ENCODE measurements around the gene PSMD9. TPM values are rescaled to one million over a fixed set of nuclear protein-coding genes. Genes with fewer than 3 reads are reported as not detected.

The PSMD9 gene
- total RNA-seq, 1 experiment from 2014 or later, result 61.2 TPM

DNA sequence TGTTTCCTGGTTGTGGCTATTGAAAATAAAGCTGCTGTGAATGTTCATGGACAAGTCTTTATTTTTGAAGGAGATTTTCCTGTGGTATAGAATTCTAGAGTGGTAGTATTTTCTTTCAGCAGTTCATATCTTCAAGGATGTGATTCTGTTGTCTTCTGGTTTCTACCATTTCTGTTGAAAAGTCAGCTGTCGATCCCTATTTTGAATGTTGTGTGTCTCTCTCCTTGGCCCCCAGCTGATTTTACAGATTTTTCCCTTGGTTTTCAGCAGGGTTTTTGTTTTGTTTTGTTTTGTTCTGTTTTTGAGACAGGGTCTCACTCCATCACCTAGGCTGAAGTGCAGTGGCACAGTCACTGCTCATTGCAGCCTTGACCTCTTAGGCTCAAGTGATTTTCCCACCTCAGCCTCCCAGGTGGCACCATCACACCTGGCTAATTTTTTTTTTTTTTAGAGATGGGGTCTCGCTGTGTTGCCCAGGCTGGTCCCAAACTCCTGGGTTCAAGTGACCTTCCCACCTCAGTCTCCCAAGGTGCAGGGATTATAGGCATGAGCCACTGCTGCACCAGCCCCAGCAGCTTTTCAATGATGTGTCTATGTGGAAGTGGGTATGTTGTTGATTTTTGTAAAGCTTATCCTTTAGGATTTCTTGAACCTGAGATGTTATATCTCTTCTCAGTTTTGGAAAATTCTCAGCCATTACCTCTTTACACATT lies 57.9 kb downstream of the PSMD9 start:
- Histone ChIP-seq H3K4me3 (ENCODE audit: insufficient read depth, low read depth, low read length) (no peak overlapping the region), H3K27me3 (ENCODE audit: control insufficient read depth, insufficient read depth, low read length) (no peaks in the 10 kb centered on the region), H3K36me3 (replicated peaks; ENCODE audit: control insufficient read depth, insufficient read depth, low read length) (no peaks in the 10 kb centered on the region)
- no peak for DNase-seq

DNA sequence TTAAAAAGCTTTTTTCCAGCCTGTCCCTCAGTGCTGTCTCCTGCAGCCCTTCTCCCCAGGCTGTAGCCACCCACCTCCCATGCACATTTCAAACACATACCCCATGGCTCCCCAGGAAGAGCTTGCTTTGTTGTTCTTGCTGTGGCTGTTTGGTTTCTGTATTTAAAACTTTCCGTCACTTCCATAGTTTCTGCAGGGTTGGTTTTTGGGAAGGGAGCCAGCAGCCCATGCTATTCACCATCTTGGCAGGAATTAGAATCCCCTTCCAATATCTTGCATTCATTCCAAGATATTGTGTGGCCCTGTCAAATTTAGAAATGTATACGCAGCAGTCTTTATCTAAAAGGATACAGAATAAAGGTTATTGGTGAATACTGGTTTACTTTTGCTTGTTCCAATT lies 59.4 kb downstream of the PSMD9 start:
- no peaks in the 10 kb centered on the region for H3K27me3 ChIP-seq (ENCODE audit: control insufficient read depth, insufficient read depth, low read length)
- no peak for DNase-seq
- H3K4me3 ChIP-seq (ENCODE audit: insufficient read depth, low read depth, low read length), result no peak overlapping the region
- no peaks in the 10 kb centered on the region for H3K36me3 ChIP-seq (replicated peaks; ENCODE audit: control insufficient read depth, insufficient read depth, low read length)

DNA sequence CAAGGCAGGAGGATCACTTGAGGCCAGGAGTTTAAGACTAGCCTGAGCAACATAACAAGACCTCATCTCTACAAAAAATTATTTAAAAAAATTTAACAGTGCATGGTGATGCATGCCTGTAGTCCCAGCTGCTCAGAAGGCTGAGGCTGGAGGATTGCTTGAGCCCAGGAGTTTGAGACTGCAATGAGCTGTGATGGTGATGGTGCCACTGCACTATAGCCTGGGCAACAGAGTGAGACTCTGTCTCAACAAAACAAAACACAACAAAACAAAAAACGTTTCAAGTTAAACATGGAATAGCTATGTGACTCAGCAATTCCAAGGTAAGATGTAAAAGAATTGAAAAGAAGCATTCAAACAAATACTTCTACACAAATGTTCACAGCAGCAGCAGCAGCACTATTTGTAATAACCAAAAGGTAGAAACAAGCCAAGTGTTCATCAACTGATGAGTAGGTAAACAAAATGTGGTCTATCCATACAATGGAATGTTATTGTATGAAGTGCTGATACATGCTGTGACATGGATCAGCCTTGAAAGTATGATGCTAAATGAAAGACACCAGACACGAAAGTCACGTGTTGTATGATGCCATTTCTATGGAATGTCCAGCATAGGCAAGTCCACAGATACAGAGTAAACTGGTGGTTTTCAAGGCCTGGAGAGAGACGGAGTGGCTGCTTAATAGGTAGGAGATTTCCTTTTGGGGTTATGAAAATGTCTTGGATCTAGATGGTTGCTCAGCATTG lies 61.2 kb downstream of the PSMD9 start:
- H3K4me3 ChIP-seq (ENCODE audit: insufficient read depth, low read depth, low read length), result no peak overlapping the region
- DNase-seq, result no peak
- H3K27me3 ChIP-seq (ENCODE audit: control insufficient read depth, insufficient read depth, low read length), result no peaks in the 10 kb centered on the region
- H3K36me3 ChIP-seq (replicated peaks; ENCODE audit: control insufficient read depth, insufficient read depth, low read length), result no peaks in the 10 kb centered on the region

DNA sequence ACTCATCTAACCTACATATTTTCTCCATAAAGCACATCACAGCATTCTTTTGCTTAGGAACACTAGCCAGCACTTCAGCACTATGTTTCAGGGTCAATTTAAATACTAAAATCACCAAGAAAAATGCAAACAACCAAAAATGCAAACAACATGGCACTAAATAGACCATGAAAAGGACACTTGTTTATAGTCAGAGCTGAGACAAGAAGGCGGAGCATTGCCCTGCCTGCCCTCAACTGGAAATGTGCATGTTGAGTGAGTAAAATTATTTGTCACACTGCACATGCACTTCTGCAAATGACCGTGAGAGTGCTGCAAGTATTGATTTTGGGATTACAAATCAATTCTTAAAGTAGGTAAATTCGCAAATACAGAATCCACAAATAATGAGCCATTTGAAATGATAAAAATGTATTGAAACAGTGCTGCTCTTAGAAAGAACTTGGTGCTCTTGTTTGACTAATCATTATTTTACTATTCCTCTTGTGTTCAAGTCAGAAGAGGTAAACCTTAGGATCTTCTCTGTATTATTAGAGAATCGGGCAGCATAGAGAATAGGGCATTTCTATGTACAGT lies 64.6 kb downstream of the PSMD9 start:
- Histone ChIP-seq H3K27me3 (ENCODE audit: control insufficient read depth, insufficient read depth, low read length) (no peaks in the 10 kb centered on the region), H3K4me3 (ENCODE audit: insufficient read depth, low read depth, low read length) (no peak overlapping the region), H3K36me3 (replicated peaks; ENCODE audit: control insufficient read depth, insufficient read depth, low read length) (no peaks in the 10 kb centered on the region)
- DNase-seq, result no peak

DNA sequence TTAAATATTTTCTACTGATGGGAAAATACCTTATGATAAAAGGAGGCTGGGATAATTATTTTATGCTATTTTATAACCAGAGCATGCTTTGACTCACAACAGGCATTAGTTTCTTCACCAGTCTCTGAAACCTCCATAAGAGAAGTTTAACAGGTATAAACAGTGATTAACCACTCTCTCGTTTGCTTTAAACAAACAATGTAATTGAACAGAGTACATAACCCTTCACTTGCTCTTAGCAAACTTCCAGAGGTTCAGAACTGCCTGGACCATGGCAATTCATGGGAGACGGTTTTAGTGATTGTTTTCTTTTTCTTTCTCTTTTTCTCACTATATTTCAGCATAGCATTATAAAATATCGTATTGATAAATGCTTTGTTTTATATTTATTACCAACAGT lies 65.1 kb downstream of the PSMD9 start:
- Histone ChIP-seq H3K27me3 (ENCODE audit: control insufficient read depth, insufficient read depth, low read length) (no peaks in the 10 kb centered on the region), H3K36me3 (replicated peaks; ENCODE audit: control insufficient read depth, insufficient read depth, low read length) (no peaks in the 10 kb centered on the region), H3K4me3 (ENCODE audit: insufficient read depth, low read depth, low read length) (no peak overlapping the region)
- no peak for DNase-seq

DNA sequence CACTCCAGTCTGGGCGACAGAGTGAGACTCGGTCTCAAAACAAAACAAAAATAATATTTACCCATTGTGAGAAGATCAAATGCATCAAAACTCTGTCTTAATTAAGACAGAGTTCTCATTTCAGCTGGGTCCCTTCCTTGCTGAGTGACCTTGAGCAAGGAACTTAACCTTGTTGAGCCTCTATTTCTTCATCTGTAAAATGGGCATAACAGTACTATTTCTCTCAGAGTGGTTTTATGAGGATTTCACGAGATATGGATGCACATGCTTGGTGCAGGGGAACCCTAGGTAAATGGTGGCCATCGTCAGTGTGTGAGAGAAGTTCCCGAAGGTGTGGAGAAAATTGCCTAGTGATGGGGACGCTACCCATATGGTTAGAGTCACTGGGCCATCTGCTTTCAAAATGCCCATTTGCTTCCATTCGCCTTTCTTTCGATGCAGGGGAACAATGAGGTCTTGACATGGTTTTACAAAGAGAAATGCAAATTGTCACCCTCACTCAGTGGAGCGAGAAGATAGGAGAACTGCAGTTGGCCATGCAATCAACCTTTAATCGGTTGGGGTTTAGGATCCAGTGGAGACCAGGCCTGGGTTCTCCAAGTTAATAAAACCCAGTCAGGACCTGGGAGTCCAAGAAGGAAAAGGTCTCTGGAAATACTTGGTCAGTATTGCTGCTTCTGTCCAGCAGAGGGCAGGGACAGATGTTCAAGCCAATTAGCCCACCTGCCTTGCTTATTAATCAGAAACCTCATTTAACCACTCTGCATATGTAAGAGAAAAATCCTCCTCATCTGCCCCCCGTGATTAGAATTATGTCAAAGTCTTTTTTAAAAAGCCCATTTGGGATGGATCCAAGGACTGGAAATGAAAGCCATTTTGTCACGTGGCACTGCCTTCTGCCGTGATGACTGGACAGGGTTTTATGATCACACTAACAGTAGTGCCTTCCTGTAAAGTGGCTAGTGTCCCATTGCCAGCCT lies 67.0 kb downstream of the PSMD9 start:
- peak; percentile 58 for DNase-seq
- H3K4me3 ChIP-seq (ENCODE audit: insufficient read depth, low read depth, low read length), result no peak overlapping the region
- no peaks in the 10 kb centered on the region for H3K27me3 ChIP-seq (ENCODE audit: control insufficient read depth, insufficient read depth, low read length)
- no peaks in the 10 kb centered on the region for H3K36me3 ChIP-seq (replicated peaks; ENCODE audit: control insufficient read depth, insufficient read depth, low read length)

DNA sequence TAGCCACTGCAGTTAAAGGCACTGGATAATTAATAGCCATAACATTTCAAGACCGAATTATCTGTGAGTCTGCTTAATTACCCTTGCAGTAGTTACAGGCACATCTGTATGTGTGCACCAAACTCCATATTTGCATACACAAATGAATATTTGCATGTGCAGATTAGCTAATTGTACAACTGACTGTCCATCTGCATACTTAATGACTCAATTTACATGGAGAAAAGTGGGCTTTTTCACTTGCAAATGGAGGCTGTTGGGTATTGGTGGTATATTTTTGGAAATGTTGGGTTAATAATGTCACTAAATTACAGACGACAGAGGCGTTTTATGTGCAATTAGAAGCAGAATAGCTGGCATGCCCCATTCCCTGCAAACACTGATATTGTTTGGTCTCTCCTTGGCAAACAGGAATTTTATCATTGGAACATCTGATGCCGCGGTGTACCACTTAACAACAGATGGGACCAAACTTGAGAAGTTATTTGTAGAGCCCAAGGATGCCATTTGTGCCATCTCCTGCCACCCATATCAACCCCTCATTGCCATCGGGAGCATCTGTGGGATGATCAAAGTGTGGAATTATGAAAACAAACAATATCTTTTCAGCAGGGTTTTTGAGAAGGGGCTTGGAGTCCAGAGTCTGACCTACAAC lies 69.4 kb downstream of the PSMD9 start:
- H3K4me3 ChIP-seq (ENCODE audit: insufficient read depth, low read depth, low read length), result no peak overlapping the region
- no peak for DNase-seq
- H3K36me3 ChIP-seq (replicated peaks; ENCODE audit: control insufficient read depth, insufficient read depth, low read length), result no peaks in the 10 kb centered on the region
- no peaks in the 10 kb centered on the region for H3K27me3 ChIP-seq (ENCODE audit: control insufficient read depth, insufficient read depth, low read length)

DNA sequence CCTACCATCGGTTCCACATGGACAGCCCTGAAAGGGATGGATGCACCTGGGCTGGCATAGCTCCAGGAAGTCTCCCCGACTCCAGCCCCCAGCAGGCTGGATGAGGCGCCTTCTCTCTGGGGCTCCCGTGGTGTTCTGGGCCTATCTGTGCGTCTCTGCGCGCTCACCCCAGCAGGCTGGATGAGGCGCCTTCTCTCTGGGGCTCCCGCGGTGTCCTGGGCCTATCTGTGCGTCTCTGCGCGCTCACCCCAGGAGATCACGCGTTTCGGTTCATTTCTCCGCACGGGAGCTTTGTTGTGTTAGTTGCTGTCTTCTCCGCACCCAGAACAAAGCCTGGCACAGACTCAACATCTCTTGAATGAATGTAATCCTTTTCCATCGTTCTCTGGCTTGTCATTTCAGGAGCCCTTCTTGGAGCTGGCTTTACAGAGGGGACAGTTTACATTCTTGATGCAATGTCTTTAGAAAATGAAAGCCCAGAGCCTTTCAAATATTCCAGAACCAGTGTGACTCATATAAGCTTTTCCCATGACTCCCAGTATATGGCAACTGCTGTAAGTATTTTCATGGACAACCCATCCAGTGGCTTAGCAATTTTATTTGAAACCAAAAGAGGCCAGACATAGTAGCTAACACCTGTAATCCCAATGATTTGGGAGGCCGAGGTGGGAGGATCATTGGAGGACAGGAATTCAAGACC lies 70.1 kb downstream of the PSMD9 start:
- no peaks in the 10 kb centered on the region for H3K27me3 ChIP-seq (ENCODE audit: control insufficient read depth, insufficient read depth, low read length)

DNA sequence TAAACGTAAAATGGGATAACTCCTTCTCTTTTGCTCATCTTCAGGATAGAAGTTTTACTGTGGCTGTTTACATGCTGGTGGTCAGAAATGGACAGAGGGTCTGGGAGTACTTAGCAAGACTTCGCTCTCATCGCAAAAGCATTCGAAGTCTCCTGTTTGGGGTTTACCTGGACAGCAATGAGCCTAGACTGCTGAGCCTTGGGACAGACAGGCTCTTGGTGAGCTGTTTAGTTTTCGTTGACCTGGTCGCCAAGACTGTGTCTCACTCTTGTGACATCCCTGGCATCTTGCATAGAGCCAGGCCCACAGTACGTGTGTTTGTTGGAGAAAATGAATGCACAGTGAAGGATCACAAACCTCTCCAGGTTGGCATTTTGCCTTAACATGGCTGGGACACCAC lies 72.0 kb downstream of the PSMD9 start:
- no peak overlapping the region for H3K4me3 ChIP-seq (ENCODE audit: insufficient read depth, low read depth, low read length)
- DNase-seq, result no peak
- H3K36me3 ChIP-seq (replicated peaks; ENCODE audit: control insufficient read depth, insufficient read depth, low read length), result no peaks in the 10 kb centered on the region
- H3K27me3 ChIP-seq (ENCODE audit: control insufficient read depth, insufficient read depth, low read length), result no peaks in the 10 kb centered on the region

More for the DNA sequence above, 70.1 kb downstream of the PSMD9 start:
- Histone ChIP-seq H3K4me3 (ENCODE audit: insufficient read depth, low read depth, low read length) (no peak overlapping the region), H3K36me3 (replicated peaks; ENCODE audit: control insufficient read depth, insufficient read depth, low read length) (no peaks in the 10 kb centered on the region)
- peak; percentile 56 for DNase-seq

DNA sequence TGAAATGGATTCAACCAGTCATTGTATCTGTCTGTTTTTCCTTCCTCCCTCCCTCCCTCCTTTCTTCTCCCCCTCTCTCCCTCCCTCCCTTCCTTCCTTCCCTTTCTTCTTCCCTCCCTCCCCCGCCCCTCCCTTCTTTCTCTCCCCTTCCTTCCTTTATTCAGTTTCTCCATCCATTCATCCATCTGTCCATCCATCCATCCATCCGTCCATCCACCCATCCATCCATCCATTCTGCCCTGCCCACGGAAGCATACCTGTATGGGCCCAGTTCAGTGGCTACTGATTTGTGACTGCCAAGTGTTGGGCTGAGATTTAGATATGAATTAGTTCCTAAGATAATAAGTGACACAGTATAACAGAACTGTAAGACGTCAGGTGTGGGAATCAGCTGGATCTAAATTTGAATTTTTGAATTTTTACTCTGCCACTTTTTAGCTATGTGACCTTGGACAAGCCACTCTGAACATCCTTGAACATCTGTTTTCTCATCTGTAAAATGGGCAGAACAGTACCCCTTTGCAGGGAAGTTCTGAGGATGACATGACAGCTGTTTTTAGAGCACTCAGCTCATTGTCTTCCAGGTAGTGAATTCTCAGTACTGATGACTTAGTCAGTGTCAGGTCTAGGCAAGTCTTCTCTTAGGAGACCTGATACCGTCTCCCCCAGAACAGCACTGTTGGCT lies 72.7 kb downstream of the PSMD9 start:
- Histone ChIP-seq H3K36me3 (replicated peaks; ENCODE audit: control insufficient read depth, insufficient read depth, low read length) (no peaks in the 10 kb centered on the region), H3K27me3 (ENCODE audit: control insufficient read depth, insufficient read depth, low read length) (no peaks in the 10 kb centered on the region), H3K4me3 (ENCODE audit: insufficient read depth, low read depth, low read length) (no peak overlapping the region)
- no peak for DNase-seq

DNA sequence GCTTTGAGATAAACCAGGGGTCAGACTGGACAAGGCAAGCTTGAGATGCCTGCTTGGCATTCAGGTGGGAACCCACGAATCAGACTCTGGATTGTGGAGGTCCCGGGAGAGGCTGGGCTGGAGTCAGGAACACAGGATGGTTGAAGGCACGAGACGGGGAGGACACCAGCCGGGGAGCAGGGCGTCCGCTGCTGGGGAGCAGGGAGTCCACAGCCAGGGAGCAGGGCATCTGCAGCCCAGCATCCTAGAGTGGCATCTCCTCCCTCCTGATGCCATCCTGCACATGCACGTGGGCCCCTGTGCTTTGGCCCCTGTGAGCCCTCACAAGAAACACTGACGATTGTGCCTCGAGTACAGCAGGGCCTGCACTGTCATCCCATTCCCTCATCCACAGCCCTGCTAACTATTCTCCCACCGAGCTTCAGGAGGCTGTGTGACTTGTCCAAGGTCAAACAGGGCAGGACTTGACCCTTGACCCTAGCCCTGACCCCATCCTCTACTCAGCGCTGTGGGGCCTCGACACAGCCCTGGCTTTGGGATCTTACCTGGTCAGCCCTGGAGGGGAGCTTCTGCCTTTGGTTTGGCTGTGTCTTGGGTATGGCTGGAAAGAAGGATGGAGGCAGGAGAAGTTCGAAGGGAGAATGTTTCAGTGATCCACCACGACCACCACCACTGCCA lies 74.9 kb downstream of the PSMD9 start:
- no peaks in the 10 kb centered on the region for H3K27me3 ChIP-seq (ENCODE audit: control insufficient read depth, insufficient read depth, low read length)
- no peaks in the 10 kb centered on the region for H3K36me3 ChIP-seq (replicated peaks; ENCODE audit: control insufficient read depth, insufficient read depth, low read length)
- peak; percentile 19 for DNase-seq
- no peak overlapping the region for H3K4me3 ChIP-seq (ENCODE audit: insufficient read depth, low read depth, low read length)

DNA sequence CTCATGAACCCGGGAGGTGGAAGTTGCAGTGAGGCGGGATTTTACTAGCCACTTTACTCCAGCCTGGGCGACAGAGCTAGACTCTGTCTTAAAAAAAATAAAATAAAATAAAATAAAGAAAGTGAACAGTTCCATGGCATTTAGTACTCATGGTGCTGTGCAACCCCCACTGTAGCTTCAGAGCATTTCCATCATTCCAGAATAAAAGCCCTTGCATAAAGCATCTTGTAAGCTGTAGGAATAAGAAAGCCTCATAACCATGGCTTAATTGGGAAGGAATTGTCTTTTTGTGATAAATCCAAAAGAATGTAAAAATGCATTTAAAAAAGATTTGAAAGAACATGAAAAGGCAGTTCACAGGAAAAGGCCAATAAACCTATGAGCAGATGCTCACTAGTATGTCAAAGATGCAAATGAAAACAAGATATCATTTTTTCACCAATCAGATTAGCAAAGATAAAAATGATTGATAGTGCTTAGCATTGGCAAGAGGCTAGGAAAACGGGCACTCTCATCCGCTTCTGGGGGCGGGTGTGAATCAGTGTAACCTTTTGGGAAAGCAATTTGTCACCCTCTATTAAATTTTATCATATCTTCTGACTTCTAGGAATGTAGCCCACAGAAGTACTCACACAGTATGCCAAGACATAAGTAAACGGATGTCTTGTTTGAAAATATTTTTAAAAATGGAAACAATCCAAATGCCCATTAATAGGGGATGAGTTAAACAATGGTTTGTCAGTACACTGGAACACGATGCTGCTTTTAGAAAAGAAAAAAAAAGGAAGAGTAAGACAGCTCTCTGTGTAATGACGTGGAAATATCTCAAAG lies 76.4 kb downstream of the PSMD9 start:
- Histone ChIP-seq H3K36me3 (replicated peaks; ENCODE audit: control insufficient read depth, insufficient read depth, low read length) (no peaks in the 10 kb centered on the region), H3K4me3 (ENCODE audit: insufficient read depth, low read depth, low read length) (no peak overlapping the region), H3K27me3 (ENCODE audit: control insufficient read depth, insufficient read depth, low read length) (no peaks in the 10 kb centered on the region)
- DNase-seq, result no peak

Measured in H7 (cell line).